ENCODE measurements around the gene BMS1.
"Not testable (repeated sequence)": the region's sequence is repeated elsewhere in the genome, so short reads cannot be mapped to it uniquely, and the experiment has no call there.

Gene BMS1

GRCh38 chr10:42790835-42791234, 8.2 kb downstream of the BMS1 start:
- DNase-seq = no peak

GRCh38 chr10:42795701-42796100, 13.1 kb downstream of the BMS1 start:
- no peak for DNase-seq

GRCh38 chr10:42801135-42801534, 18.5 kb downstream of the BMS1 start:
- DNase-seq = no peak

DNA sequence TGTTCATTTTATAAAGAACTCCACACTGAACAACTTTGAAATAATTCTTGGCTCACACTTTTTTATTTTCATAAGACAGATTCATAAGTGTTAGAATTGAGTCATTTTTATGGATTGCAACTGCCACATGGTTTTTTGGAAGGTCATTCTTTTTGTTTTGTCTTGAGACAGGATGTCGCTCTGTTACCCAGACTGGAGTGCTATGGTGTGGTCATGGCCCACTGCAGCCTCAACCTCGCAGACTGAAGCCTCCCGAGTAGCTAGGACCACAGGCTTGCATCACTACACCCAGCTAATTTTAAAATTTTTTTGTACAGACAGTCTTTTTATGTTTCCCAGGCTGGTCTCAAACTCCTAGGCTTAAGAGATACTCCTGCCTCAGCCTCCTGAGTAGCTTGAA, 20.3 kb downstream of the BMS1 start:
- no peak for DNase-seq

DNA sequence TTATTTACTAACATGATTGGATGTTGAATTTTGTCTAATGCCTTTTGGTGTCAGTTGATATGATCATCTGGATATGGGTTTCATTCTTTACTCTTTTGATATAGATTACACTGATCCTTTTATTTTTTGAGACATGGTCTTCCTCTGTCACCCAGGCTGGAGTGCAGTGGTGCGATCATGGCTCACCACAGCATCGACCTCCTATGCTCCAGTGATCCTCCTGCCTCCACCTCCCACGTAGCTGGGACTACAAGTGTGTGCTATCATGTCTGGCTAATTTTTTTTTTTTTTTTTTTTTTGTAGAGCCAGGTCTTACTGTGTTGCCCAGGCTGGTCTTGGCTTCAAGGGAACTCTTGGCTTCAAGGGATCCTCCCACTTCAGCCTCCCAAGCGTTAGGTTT, 27.1 kb downstream of the BMS1 start:
- DNase-seq = no peak

- DNase-seq = no peak
These were observed 29.4 kb downstream of the BMS1 start for GRCh38 chr10:42812028-42812427.

DNA sequence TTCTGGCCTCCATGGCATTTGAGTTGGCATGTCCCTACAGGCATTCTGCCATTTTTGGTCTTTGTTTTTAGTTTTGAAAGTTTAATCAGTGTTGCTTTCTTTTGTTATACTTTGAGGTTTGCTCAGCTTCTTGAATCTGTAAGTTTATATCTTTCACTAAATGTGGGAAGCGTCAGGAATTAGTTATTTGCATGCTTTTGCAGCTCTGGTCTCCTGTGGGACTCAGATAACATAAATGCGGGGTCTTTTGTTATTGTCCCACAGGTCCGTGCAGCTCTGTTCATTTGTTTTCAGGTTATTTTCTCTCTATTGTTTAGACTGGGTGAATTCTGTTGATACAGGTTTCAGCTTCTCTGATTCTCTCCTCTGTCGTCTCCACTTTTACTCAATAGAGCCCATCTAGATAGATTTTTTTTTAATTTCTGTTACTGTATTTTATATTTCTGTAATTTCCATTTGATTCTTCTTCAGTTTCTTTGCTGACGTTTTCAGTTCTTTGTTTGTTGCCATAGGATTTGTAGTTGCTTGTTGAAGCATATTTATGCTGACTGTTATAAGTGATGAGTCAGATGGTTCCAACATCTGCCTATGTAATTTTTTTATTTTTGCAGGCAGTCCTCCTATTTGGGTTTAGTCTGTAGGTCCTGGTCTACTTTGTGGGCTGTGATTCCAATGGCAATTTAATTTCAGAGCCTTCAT, 31.5 kb downstream of the BMS1 start:
- not testable (repeated sequence) for DNase-seq

DNA sequence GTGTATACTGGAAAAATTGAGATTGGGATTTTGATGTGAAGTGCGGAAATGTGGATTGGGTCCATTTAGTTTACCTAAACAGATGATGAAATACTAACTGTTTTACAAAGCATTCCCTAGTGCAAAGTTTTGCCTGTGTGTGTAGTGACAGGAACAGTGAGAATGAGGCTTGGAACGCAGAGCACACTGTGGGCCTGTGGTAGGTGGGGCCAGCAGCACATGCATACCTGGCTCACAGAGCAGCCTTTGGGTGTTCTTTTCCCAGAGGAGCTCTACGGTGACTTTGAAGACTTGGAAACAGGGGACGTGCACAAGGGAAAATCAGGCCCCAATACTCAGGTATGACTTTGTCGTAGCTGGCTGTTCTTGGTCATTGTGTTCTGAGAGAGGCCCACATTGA, 33.7 kb downstream of the BMS1 start:
- not testable (repeated sequence) for DNase-seq

GRCh38 chr10:42816912-42817311, 34.3 kb downstream of the BMS1 start:
- DNase-seq = no peak

DNA sequence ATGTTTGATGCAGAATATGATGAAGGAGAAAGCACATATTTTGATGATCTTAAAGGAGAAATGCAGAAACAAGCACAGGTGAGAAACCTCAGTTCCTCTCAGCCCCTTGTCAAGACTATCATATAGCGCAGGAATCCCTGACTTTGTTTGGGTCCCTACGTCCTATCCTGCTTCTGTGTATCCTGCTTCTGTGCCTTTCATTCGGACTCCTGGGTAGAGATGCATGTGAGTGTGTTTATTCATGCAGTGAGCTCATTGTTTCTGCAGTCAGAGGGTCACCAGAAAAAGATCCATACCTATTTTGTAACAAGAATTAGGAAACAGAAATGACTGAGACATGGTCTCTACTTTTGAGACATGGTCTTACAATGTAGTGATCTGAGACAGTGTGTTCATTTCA, 34.8 kb downstream of the BMS1 start:
- DNase-seq = not testable (repeated sequence)

- DNase-seq = not testable (repeated sequence)
These were observed 44.2 kb downstream of the BMS1 start for GRCh38 chr10:42826759-42827158.

DNA sequence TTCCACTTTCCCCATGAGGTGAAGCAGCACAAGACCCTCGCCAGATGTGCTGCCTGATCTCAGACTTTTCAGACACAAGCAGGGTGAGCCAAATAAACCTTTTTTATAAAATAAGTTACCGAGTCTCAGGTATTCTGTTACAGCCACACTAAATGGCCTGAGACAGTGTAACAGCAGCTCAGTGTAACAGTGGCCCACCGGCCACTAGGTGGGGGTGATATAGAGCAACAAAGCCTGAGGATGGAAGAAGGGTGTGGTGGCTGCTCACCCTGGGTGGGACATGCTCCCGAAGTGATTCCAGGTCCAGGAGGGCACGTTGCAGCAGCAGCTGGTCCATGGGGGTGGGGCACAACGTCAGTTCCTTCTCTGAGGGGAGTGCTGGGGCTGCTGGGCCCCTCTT, 44.6 kb downstream of the BMS1 start:
- no peak for DNase-seq

- not testable (repeated sequence) for DNase-seq
These were observed 45.8 kb downstream of the BMS1 start for GRCh38 chr10:42828391-42828790.

DNA sequence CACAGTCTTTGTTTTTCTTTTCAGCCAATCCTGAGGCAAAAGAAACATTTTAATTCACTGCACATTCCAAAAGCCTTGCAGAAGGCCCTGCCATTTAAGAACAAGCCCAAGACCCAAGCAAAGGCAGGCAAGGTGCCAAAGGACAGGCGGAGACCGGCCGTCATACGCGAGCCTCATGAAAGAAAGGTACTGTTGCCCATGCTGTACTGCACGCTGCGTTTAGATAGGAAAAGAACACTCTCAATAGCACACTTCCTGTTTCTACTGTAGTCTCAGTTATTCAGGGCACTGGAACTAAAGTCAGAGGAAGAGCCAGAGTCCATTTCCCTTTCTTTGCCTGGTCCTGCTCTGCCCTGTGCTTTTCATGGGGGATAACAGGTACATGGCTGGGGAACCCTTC, 47.6 kb downstream of the BMS1 start:
- no peak for DNase-seq

DNA sequence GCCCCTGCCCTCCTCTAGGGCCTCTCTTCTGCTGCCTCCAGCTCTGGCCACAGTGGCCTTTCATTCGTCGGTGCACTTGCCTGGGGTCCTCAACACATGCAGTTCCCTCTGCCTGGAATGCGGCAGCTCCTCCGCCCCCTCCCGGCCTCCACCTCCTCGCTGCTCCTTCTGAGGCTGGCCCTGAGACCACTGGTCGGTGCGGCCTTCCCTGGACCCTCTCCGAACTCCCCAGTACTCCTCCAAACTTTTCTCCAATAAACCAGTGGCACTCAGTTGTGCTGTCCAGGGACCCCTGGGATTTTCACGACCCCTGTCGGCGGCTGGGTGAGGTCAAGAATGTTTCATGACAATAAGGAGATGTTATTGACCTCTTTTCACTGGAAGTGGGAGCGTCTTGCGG, 53.5 kb downstream of the BMS1 start:
- DNase-seq = no peak

GRCh38 chr10:42836771-42837468, 54.3 kb downstream of the BMS1 start:
- no peak for DNase-seq

GRCh38 chr10:42844810-42845209, 62.2 kb downstream of the BMS1 start:
- DNase-seq = not testable (repeated sequence)

GRCh38 chr10:42847261-42847660, 64.7 kb downstream of the BMS1 start:
- not testable (repeated sequence) for DNase-seq

GRCh38 chr10:42850931-42851330, 68.3 kb downstream of the BMS1 start:
- DNase-seq = no peak

DNA sequence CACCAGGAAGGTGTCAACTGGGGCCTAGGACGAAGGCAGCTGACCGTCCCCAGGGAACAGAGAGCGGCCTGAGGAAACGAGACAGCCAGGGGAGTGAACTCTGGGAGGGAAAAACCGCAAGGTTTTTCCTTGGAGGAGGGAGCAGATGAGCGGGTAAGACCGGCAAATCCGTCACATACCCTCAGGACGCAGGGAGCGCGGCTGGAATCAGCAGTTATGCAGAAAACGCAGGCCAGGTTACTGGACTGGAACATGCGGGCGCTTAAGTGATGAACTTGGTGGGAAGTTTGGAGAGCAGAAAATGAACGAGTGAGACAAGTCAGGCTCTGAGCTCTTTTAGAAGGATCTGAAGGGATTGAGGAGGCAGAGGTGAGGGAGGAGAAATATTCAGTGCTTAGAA, 76.7 kb downstream of the BMS1 start:
- no peak for DNase-seq

DNA sequence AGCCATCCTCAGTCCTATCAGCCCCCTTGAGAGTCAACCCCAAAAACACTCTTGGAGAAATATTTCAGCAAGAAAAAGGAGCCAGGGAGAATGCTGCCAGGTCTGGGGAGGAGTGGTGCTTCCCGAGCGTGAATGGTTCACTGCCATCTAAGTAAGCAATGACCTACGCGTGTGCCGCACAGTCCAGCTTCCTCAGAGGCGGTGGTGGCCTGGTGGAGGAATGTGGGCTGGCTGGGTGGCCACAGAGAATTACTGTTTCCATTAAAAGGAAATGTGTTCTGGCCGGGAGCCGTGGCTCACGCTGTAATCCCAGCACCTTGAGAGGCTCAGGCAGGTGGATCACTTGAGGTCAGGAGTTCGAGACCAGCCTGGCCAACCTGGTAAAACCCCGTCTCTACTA, 77.4 kb downstream of the BMS1 start:
- not testable (repeated sequence) for DNase-seq

- DNase-seq = not testable (repeated sequence)
These were observed 80.2 kb downstream of the BMS1 start for GRCh38 chr10:42862801-42863200.

DNA sequence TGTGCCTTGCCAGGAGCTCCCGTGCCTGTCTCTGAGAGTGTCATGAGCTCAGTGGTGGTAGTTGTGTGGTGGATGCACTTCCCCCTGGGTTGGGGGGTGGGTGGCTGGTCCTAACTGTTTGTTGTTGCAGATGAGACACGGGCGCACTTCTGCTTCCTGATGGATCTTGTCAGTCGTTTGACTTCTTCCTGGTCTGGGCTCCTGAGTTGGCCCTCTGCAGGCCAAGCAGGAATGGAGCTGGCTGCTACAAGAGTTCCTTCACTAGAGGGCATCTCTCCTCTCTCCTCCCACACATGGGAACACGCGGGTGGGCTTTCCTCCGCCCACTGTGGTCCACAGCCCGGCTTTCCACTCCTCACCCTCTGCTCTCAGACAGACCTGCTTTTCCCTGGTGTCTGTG, 82.0 kb downstream of the BMS1 start:
- no peak for DNase-seq

- DNase-seq = no peak
These were observed 83.1 kb downstream of the BMS1 start for GRCh38 chr10:42865716-42866114.

Measured in NCI-H748 treated with DMSO at 0.1 percent for 48 hours (cell line).